GM19025 (cell line): ENCODE measurements around the gene NRAP.

Experiments
- ATAC-seq: cut with Tn5 transposase; IDR thresholded peaks from one replicate; pipeline ENCODE4 v1.9.1; 2021; ENCODE audit warnings: mild to moderate bottlenecking, low read depth, moderate library complexity; ENCODE audit not compliant: unreplicated experiment

Gene NRAP

GRCh38 chr10:113663908-113664307, at the start of gene NRAP:
NRAP (minus strand) TSS chr10:113664041; CDS start chr10:113663882, 159 bp downstream.
- ATAC-seq, result no peak

- ATAC-seq, result no peak
Measured at GRCh38 chr10:113713640-113713982, 49.8 kb upstream of the NRAP start.

- no peak for ATAC-seq
Measured at GRCh38 chr10:113712755-113713639, 49.2 kb upstream of the NRAP start.

- no peak for ATAC-seq
Measured at GRCh38 chr10:113712024-113712423, 48.2 kb upstream of the NRAP start.

- ATAC-seq, result no peak
Measured at GRCh38 chr10:113711142-113711541, 47.3 kb upstream of the NRAP start.

GRCh38 chr10:113709221-113709838, 45.5 kb upstream of the NRAP start:
- ATAC-seq, result no peak

GRCh38 chr10:113708640-113709039, 44.8 kb upstream of the NRAP start:
- no peak for ATAC-seq

- no peak for ATAC-seq
Measured at GRCh38 chr10:113706623-113707022, 42.8 kb upstream of the NRAP start.

- ATAC-seq, result no peak
Measured at GRCh38 chr10:113705344-113705652, 41.5 kb upstream of the NRAP start.

- ATAC-seq, result no peak
Measured at GRCh38 chr10:113704637-113705343, 40.9 kb upstream of the NRAP start.

- no peak for ATAC-seq
Measured at GRCh38 chr10:113697595-113697994, 33.8 kb upstream of the NRAP start.

- ATAC-seq, result no peak
Measured at GRCh38 chr10:113695691-113696090, 31.9 kb upstream of the NRAP start.

GRCh38 chr10:113693348-113693747, 29.5 kb upstream of the NRAP start:
- ATAC-seq, result no peak

GRCh38 chr10:113692271-113692670, 28.4 kb upstream of the NRAP start:
- no peak for ATAC-seq

GRCh38 chr10:113691381-113691780, 27.5 kb upstream of the NRAP start:
- ATAC-seq, result no peak

- no peak for ATAC-seq
Measured at GRCh38 chr10:113690749-113691148, 26.9 kb upstream of the NRAP start.

GRCh38 chr10:113689574-113689973, 25.7 kb upstream of the NRAP start:
- ATAC-seq, result no peak

- ATAC-seq, result no peak
Measured at GRCh38 chr10:113689057-113689456, 25.2 kb upstream of the NRAP start.

GRCh38 chr10:113687037-113687436, 23.2 kb upstream of the NRAP start:
- ATAC-seq, result no peak

GRCh38 chr10:113686028-113686427, 22.2 kb upstream of the NRAP start:
- no peak for ATAC-seq

GRCh38 chr10:113683300-113683699, 19.5 kb upstream of the NRAP start:
- ATAC-seq, result no peak
